Activated naive CD4-positive, alpha-beta T cell treated with anti-CD3 and anti-CD28 coated beads for 36 hours (primary cell): ENCODE results near the gene SPTSSA. TPM values are rescaled to one million over a fixed set of nuclear protein-coding genes. Genes with fewer than 3 reads are reported as not detected.
"Not testable (repeated sequence)": the region's sequence is repeated elsewhere in the genome, so short reads cannot be mapped to it uniquely, and the experiment has no call there.

Experiments used
- CTCF ChIA-PET: fragments of 350-600 bp; sonication (Branson Sonifier 250); formaldehyde crosslinking; loops from one replicate; lab custom pipeline; 2021; ENCODE audit warnings: antibody characterized with exemption; lab: Charles Lee
- DNase-seq: peaks from one replicate; pipeline ENCODE4 v3.0.0-alpha.2; 2020
- H3K27ac Mint-ChIP-seq: one replicate; pipeline ENCODE4 v1.8.0; 2021; ENCODE audit warnings: mild to moderate bottlenecking, mixed read lengths
- H3K27me3 Mint-ChIP-seq: one replicate; pipeline ENCODE4 v1.8.0; 2021; ENCODE audit warnings: low read depth, mixed read lengths
- H3K36me3 Mint-ChIP-seq: one replicate; pipeline ENCODE4 v1.8.0; 2021; ENCODE audit warnings: low read depth, mixed read lengths
- H3K4me1 Mint-ChIP-seq: one replicate; pipeline ENCODE4 v1.8.0; 2021; ENCODE audit warnings: low read depth, mixed read lengths
- H3K4me3 Mint-ChIP-seq: one replicate; pipeline ENCODE4 v1.8.0; 2021; ENCODE audit warnings: mild to moderate bottlenecking, moderate library complexity, mixed read lengths
- H3K9me3 Mint-ChIP-seq: one replicate; pipeline ENCODE4 v1.8.0; 2021; ENCODE audit warnings: mixed read lengths
- intact Hi-C: fragments of 100-400 bp; cut with micrococcal nuclease; formaldehyde crosslinking; loops from one replicate; pipeline ENCODE4 v1.15.1; 2023
- total RNA-seq, 2 experiments: library from RNA; stranded (reverse); gene quantifications; one replicate each; pipeline ENCODE4 v1.2.3, GENCODE V29; 2021

SPTSSA gene
- total RNA-seq, 2 experiments from 2014 or later, result 5.8 to 6.2 TPM

GRCh38 chr14:34439090-34439489 is 22.9 kb downstream of the SPTSSA start:
- DNase-seq, result no peak
- no peaks in the 10 kb centered on the region for H3K4me1 Mint-ChIP-seq
- H3K27ac Mint-ChIP-seq, result no peak overlapping the region
- CTCF ChIA-PET, result no interaction called here
- intact Hi-C loops, result no loop called here
- H3K4me3 Mint-ChIP-seq, result no peak overlapping the region
- H3K9me3 Mint-ChIP-seq, result no peaks in the 10 kb centered on the region
- no peaks in the 10 kb centered on the region for H3K27me3 Mint-ChIP-seq
- no peaks in the 10 kb centered on the region for H3K36me3 Mint-ChIP-seq

GRCh38 chr14:34438438-34438837 is 23.6 kb downstream of the SPTSSA start:
- no peak for DNase-seq
- CTCF ChIA-PET, result no interaction called here
- Mint-ChIP-seq H3K36me3 (no peaks in the 10 kb centered on the region), H3K27ac (no peak overlapping the region), H3K4me1 (no peaks in the 10 kb centered on the region), H3K9me3 (no peaks in the 10 kb centered on the region), H3K27me3 (no peaks in the 10 kb centered on the region), H3K4me3 (no peak overlapping the region)
- intact Hi-C loops, result no loop called here

- no peak for DNase-seq
- H3K4me3 Mint-ChIP-seq, result no peak overlapping the region
- no peaks in the 10 kb centered on the region for H3K27me3 Mint-ChIP-seq
- H3K36me3 Mint-ChIP-seq, result no peaks in the 10 kb centered on the region
- CTCF ChIA-PET, result no interaction called here
- intact Hi-C loops, result no loop called here
- H3K9me3 Mint-ChIP-seq, result no peaks in the 10 kb centered on the region
- no peak overlapping the region for H3K27ac Mint-ChIP-seq
- H3K4me1 Mint-ChIP-seq, result no peaks in the 10 kb centered on the region
These were observed 24.3 kb downstream of the SPTSSA start for GRCh38 chr14:34437729-34438080.

- no peaks in the 10 kb centered on the region for H3K36me3 Mint-ChIP-seq
- H3K27me3 Mint-ChIP-seq, result no peaks in the 10 kb centered on the region
- CTCF ChIA-PET, result no interaction called here
- no peaks in the 10 kb centered on the region for H3K4me1 Mint-ChIP-seq
- intact Hi-C loops, result no loop called here
- no peaks in the 10 kb centered on the region for H3K9me3 Mint-ChIP-seq
- no peak overlapping the region for H3K27ac Mint-ChIP-seq
- H3K4me3 Mint-ChIP-seq, result no peak overlapping the region
- DNase-seq, result no peak
These were observed 24.9 kb downstream of the SPTSSA start for GRCh38 chr14:34436960-34437728.

- CTCF ChIA-PET, result interaction anchor here (0.7 kb wide), 1 partner anchor 915 kb away, joined by 3 read pairs; no protein-coding TSS in a partner anchor
- intact Hi-C loops, result no loop called here
- Mint-ChIP-seq H3K4me1 (no peaks in the 10 kb centered on the region), H3K9me3 (no peaks in the 10 kb centered on the region), H3K27me3 (no peaks in the 10 kb centered on the region), H3K36me3 (no peaks in the 10 kb centered on the region), H3K27ac (no peak overlapping the region), H3K4me3 (no peak overlapping the region)
- no peak for DNase-seq
These were observed 25.7 kb downstream of the SPTSSA start for GRCh38 chr14:34436118-34436905.

- Mint-ChIP-seq H3K27me3 (no peaks in the 10 kb centered on the region), H3K9me3 (no peaks in the 10 kb centered on the region), H3K27ac (no peak overlapping the region), H3K36me3 (no peaks in the 10 kb centered on the region), H3K4me3 (no peak overlapping the region), H3K4me1 (no peaks in the 10 kb centered on the region)
- intact Hi-C loops, result no loop called here
- no peak for DNase-seq
- CTCF ChIA-PET, result interaction anchor here (0.6 kb wide), 1 partner anchor 112 kb away, joined by 3 read pairs; no protein-coding TSS in a partner anchor
These were observed 28.1 kb downstream of the SPTSSA start for GRCh38 chr14:34433957-34434356.

- H3K9me3 Mint-ChIP-seq, H3K27ac Mint-ChIP-seq, H3K36me3 Mint-ChIP-seq, DNase-seq, H3K27me3 Mint-ChIP-seq, H3K4me3 Mint-ChIP-seq, intact Hi-C loops, H3K4me1 Mint-ChIP-seq: not testable (repeated sequence)
- CTCF ChIA-PET, result interaction anchor here (0.6 kb wide), 1 partner anchor 106 kb away, joined by 7 read pairs; no protein-coding TSS in a partner anchor
These were observed 34.0 kb downstream of the SPTSSA start for GRCh38 chr14:34428102-34428466.

- Mint-ChIP-seq H3K36me3 (no peaks in the 10 kb centered on the region), H3K27me3 (no peaks in the 10 kb centered on the region), H3K4me1 (no peaks in the 10 kb centered on the region), H3K9me3 (peaks cover under 1% of the 10 kb centered on the region), H3K4me3 (no peak overlapping the region), H3K27ac (no peak overlapping the region)
- DNase-seq, result no peak
- intact Hi-C loops, result no loop called here
- CTCF ChIA-PET, result no interaction called here
These were observed 35.4 kb downstream of the SPTSSA start for GRCh38 chr14:34426313-34427295.

- DNase-seq, result no peak
- Mint-ChIP-seq H3K4me3 (no peak overlapping the region), H3K27me3 (no peaks in the 10 kb centered on the region), H3K9me3 (peaks cover 10% of the 10 kb centered on the region), H3K27ac (no peak overlapping the region), H3K4me1 (no peaks in the 10 kb centered on the region), H3K36me3 (no peaks in the 10 kb centered on the region)
- intact Hi-C loops, result no loop called here
- CTCF ChIA-PET, result interaction anchor here (0.6 kb wide), 1 partner anchor 93 kb away, joined by 3 read pairs; no protein-coding TSS in a partner anchor
These were observed 36.8 kb downstream of the SPTSSA start for GRCh38 chr14:34425095-34425851.

GRCh38 chr14:34424488-34424887 is 37.6 kb downstream of the SPTSSA start:
- Mint-ChIP-seq H3K27me3 (no peaks in the 10 kb centered on the region), H3K4me1 (no peaks in the 10 kb centered on the region), H3K4me3 (no peak overlapping the region), H3K27ac (no peak overlapping the region), H3K9me3 (peaks cover 12% of the 10 kb centered on the region), H3K36me3 (no peaks in the 10 kb centered on the region)
- intact Hi-C loops, result no loop called here
- no peak for DNase-seq
- CTCF ChIA-PET, result interaction anchor here (0.6 kb wide), 1 partner anchor 93 kb away, joined by 3 read pairs; no protein-coding TSS in a partner anchor

- intact Hi-C loops, result no loop called here
- Mint-ChIP-seq H3K27me3 (no peaks in the 10 kb centered on the region), H3K27ac (no peak overlapping the region), H3K4me3 (no peak overlapping the region), H3K36me3 (no peaks in the 10 kb centered on the region), H3K4me1 (no peaks in the 10 kb centered on the region), H3K9me3 (peaks cover 14% of the 10 kb centered on the region)
- DNase-seq, result no peak
- CTCF ChIA-PET, result interaction anchor here (0.9 kb wide), 1 partner anchor 91 kb away, joined by 3 read pairs; no protein-coding TSS in a partner anchor
These were observed 38.6 kb downstream of the SPTSSA start for GRCh38 chr14:34423445-34423844.
